ENCODE measurements around the gene ZNF669. TPM values are rescaled to one million over a fixed set of nuclear protein-coding genes. Genes with fewer than 3 reads are reported as not detected.

ZNF669 gene
- total RNA-seq, 1 experiment from 2014 or later, result 19.5 TPM

- peak within 1 kb of the TSS; percentile 85 to 96 for H3K4me3 Mint-ChIP-seq
- H3K27ac Mint-ChIP-seq, result peak within 1 kb of the TSS; percentile 90 to 98 (median 96)
- H3K9me3 Mint-ChIP-seq, result peaks cover 41 to 43% of the 10 kb centered on the region in 2 experiments
Measured at GRCh38 chr1:247078258-247079140, 25.7 kb downstream of the ZNF669 start, which contains the start of gene ZNF670. TSS of gene ZNF670 (minus strand) at chr1:247078811. CDS start at chr1:247078596, 215 bp downstream.

More at GRCh38 chr1:247078258-247079140, 25.7 kb downstream of the ZNF669 start, which contains the start of gene ZNF670:
- H2BK5ac ChIP-seq (ENCODE audit: insufficient read length, low read length), result no peak within 1 kb of the TSS
- no peak within 1 kb of the TSS for H2BK20ac ChIP-seq (ENCODE audit: low read depth, low read length, poor library complexity, severe bottlenecking)
- H3K79me2 ChIP-seq (ENCODE audit: insufficient read depth, low read length), result peaks cover 25% of the 10 kb centered on the region
- no peak; the same call in 2 of the 3 replicates for TF ChIP-seq CTCF (conservative IDR thresholded peaks at IDR 0.05)
- H3K23me2 ChIP-seq (ENCODE audit: insufficient read length, low read depth, low read length, poor library complexity, severe bottlenecking), result peaks cover 6% of the 10 kb centered on the region
- H3K9ac ChIP-seq (ENCODE audit: extremely low read depth, insufficient read length, low read length), result peak within 1 kb of the TSS; percentile 95
- H2BK12ac ChIP-seq (ENCODE audit: insufficient read length, low read depth, low read length), result no peak within 1 kb of the TSS
- H3K4ac ChIP-seq (ENCODE audit: low read depth, low read length), result peak within 1 kb of the TSS; percentile 8; the same call in 1 of the 2 replicates
- no peak within 1 kb of the TSS for H3K27ac ChIP-seq (ENCODE audit: insufficient read length, low read depth, low read length)
- DNase-seq, result peak; percentile 98
- H3K18ac ChIP-seq (ENCODE audit: insufficient read length, low read depth, low read length), result peak within 1 kb of the TSS; percentile 81
- peak within 1 kb of the TSS; percentile 97 for H3K4me2 ChIP-seq (ENCODE audit: insufficient read depth, insufficient read length, low read length)
- H3K27me3 ChIP-seq (ENCODE audit: insufficient read depth, low read length), result no peaks in the 10 kb centered on the region
- no peak within 1 kb of the TSS for H4K8ac ChIP-seq (replicated peaks; ENCODE audit: insufficient read length, low read depth, low read length)
- H3K14ac ChIP-seq (ENCODE audit: insufficient read depth, low read length), result peak within 1 kb of the TSS; percentile 83
- peaks cover 20% of the 10 kb centered on the region for H3K9me3 ChIP-seq (ENCODE audit: control insufficient read depth, low read depth, low read length)
- Mint-ChIP-seq H3K27me3 (ENCODE audit: low read depth) (peaks cover 2% of the 10 kb centered on the region; the same call in 1 of the 2 replicates), H3K4me1 (peaks cover 21% of the 10 kb centered on the region in 2 experiments), H3K36me3 (ENCODE audit: insufficient read depth in 1 of 3, low read depth in 3 of 3) (peaks cover 36 to 43% (median 39%) of the 10 kb centered on the region in 3 experiments)
- peak within 1 kb of the TSS; percentile 2; the same call in 1 of the 2 replicates for H2BK15ac ChIP-seq (ENCODE audit: low read depth, low read length)
- H3T11ph ChIP-seq (ENCODE audit: low read length), result no peak within 1 kb of the TSS
- H2AFZ ChIP-seq (ENCODE audit: low read length), result no peak within 1 kb of the TSS
- no peak within 1 kb of the TSS for H2AK5ac ChIP-seq (ENCODE audit: insufficient read length, low read length)
- no peak within 1 kb of the TSS for H4K91ac ChIP-seq (ENCODE audit: insufficient read length, low read depth, low read length)
- H3K4me1 ChIP-seq (ENCODE audit: insufficient read depth, low read length), result no peaks in the 10 kb centered on the region
- no peaks in the 10 kb centered on the region for H4K20me1 ChIP-seq (ENCODE audit: control insufficient read depth, insufficient read depth, insufficient read length)
- peak within 1 kb of the TSS; percentile 11 for H3K56ac ChIP-seq (ENCODE audit: insufficient read length, low read depth, low read length)
- H4K5ac ChIP-seq (ENCODE audit: insufficient read length, low read depth, low read length), result no peak within 1 kb of the TSS
- no peak within 1 kb of the TSS for H2BK120ac ChIP-seq (ENCODE audit: low read depth, low read length, poor library complexity, severe bottlenecking)
- H3K79me1 ChIP-seq (ENCODE audit: insufficient read depth, low read depth, low read length, poor library complexity, severe bottlenecking), result peaks cover 15% of the 10 kb centered on the region
- H3K23ac ChIP-seq (ENCODE audit: insufficient read length, low read depth, low read length), result no peak within 1 kb of the TSS
- WGBS (ENCODE audit: extremely low coverage, insufficient read length, low lambda C conversion rate), result no CpG with 5 or more reads among the region's 57 CpGs

Measured in H9 (cell line).